H9 (cell line): ENCODE data around the gene NHSL1. TPM values are rescaled to one million over a fixed set of nuclear protein-coding genes. Genes with fewer than 3 reads are reported as not detected.

Experiments
- DNase-seq: peaks from one replicate; pipeline ENCODE4 v3.0.0-alpha.2; 2017
- H2AFZ ChIP-seq: one replicate; pipeline ENCODE4 v1.6.1; 2013; ENCODE audit warnings: mild to moderate bottlenecking, low read length, control low read depth, moderate library complexity
- H2AK5ac ChIP-seq: 2 replicates; pipeline ENCODE4 v1.6.1; 2013; ENCODE audit warnings: low read length, control low read depth, mixed read lengths; ENCODE audit not compliant: insufficient read length
- H2BK120ac ChIP-seq: one replicate; pipeline ENCODE4 v1.6.1; 2013; ENCODE audit warnings: low read depth, mild to moderate bottlenecking, low read length, control low read depth, inconsistent platforms; ENCODE audit not compliant: poor library complexity, severe bottlenecking
- H2BK12ac ChIP-seq: 2 replicates; pipeline ENCODE4 v1.6.1; 2013; ENCODE audit warnings: low read length, control low read depth, mixed read lengths, low read depth; ENCODE audit not compliant: insufficient read length
- H2BK15ac ChIP-seq: 2 replicates; pipeline ENCODE4 v1.6.1; 2013; ENCODE audit warnings: low read depth, low read length, control low read depth
- H2BK20ac ChIP-seq: one replicate; pipeline ENCODE4 v1.6.1; 2013; ENCODE audit warnings: low read depth, mild to moderate bottlenecking, low read length, control low read depth, inconsistent platforms; ENCODE audit not compliant: poor library complexity, severe bottlenecking
- H2BK5ac ChIP-seq: 2 replicates; pipeline ENCODE4 v1.6.1; 2013; ENCODE audit warnings: low read length, control low read depth, mixed read lengths; ENCODE audit not compliant: insufficient read length
- H3K14ac ChIP-seq: 2 replicates; pipeline ENCODE4 v1.6.1; 2013; ENCODE audit warnings: low read length, control low read depth; ENCODE audit not compliant: insufficient read depth
- H3K18ac ChIP-seq: 2 replicates; pipeline ENCODE4 v1.6.1; 2013; ENCODE audit warnings: low read depth, mild to moderate bottlenecking, mixed read lengths, low read length, control low read depth; ENCODE audit not compliant: insufficient read length
- H3K23ac ChIP-seq: 2 replicates; pipeline ENCODE4 v1.6.1; 2013; ENCODE audit warnings: low read length, control low read depth, mixed read lengths, low read depth; ENCODE audit not compliant: insufficient read length
- H3K23me2 ChIP-seq: 2 replicates; pipeline ENCODE4 v1.6.1; 2013; ENCODE audit warnings: low read depth, mild to moderate bottlenecking, mixed read lengths, low read length, control low read depth; ENCODE audit not compliant: insufficient read length, poor library complexity, severe bottlenecking
- H3K27ac ChIP-seq: 2 replicates; pipeline ENCODE4 v1.5.1; 2013; ENCODE audit warnings: low read length, control low read depth, mixed read lengths, low read depth; ENCODE audit not compliant: insufficient read length
- H3K27me3 ChIP-seq: 2 replicates; pipeline ENCODE4 v1.6.1; 2013; ENCODE audit warnings: low read length, control low read depth, inconsistent platforms; ENCODE audit not compliant: insufficient read depth
- H3K4ac ChIP-seq: 2 replicates; pipeline ENCODE4 v1.6.1; 2013; ENCODE audit warnings: low read depth, mild to moderate bottlenecking, control low read depth, inconsistent platforms, low read length, moderate library complexity
- H3K4me1 ChIP-seq: 2 replicates; pipeline ENCODE4 v1.6.1; 2013; ENCODE audit warnings: low read length, control low read depth, inconsistent platforms; ENCODE audit not compliant: insufficient read depth
- H3K4me2 ChIP-seq: 2 replicates; pipeline ENCODE4 v1.6.1; 2013; ENCODE audit warnings: low read length, control low read depth, mixed read lengths; ENCODE audit not compliant: insufficient read length, insufficient read depth
- H3K56ac ChIP-seq: 2 replicates; pipeline ENCODE4 v1.6.1; 2013; ENCODE audit warnings: low read depth, mild to moderate bottlenecking, mixed read lengths, low read length, control low read depth; ENCODE audit not compliant: insufficient read length
- H3K79me1 ChIP-seq: 2 replicates; pipeline ENCODE4 v1.6.1; 2013; ENCODE audit warnings: low read depth, mild to moderate bottlenecking, moderate library complexity, low read length, control low read depth, inconsistent platforms; ENCODE audit not compliant: insufficient read depth, poor library complexity, severe bottlenecking
- H3K79me2 ChIP-seq: 2 replicates; pipeline ENCODE4 v1.6.1; 2013; ENCODE audit warnings: low read length, control low read depth, inconsistent platforms; ENCODE audit not compliant: insufficient read depth
- H3K9ac ChIP-seq: 2 replicates; pipeline ENCODE4 v1.6.1; 2013; ENCODE audit warnings: low read length, control low read depth, mixed read lengths; ENCODE audit not compliant: insufficient read length; ENCODE audit errors: extremely low read depth
- H3K9me3 ChIP-seq: one replicate; pipeline ENCODE4 v1.6.1; 2013; ENCODE audit warnings: low read depth, low read length, inconsistent platforms; ENCODE audit not compliant: control insufficient read depth
- H3T11ph ChIP-seq: one replicate; pipeline ENCODE4 v1.6.1; 2013; ENCODE audit warnings: mild to moderate bottlenecking, low read length, control low read depth, inconsistent platforms
- H4K20me1 ChIP-seq: one replicate; pipeline ENCODE4 v1.6.1; 2013; ENCODE audit not compliant: control insufficient read depth, insufficient read length, insufficient read depth
- H4K5ac ChIP-seq: 2 replicates; pipeline ENCODE4 v1.6.1; 2013; ENCODE audit warnings: low read depth, mild to moderate bottlenecking, mixed read lengths, low read length, control low read depth; ENCODE audit not compliant: insufficient read length
- H4K8ac ChIP-seq: replicated peaks from 2 replicates; pipeline ENCODE4 v1.6.1; 2013; ENCODE audit warnings: low read length, control low read depth, mixed read lengths, low read depth; ENCODE audit not compliant: insufficient read length
- H4K91ac ChIP-seq: 2 replicates; pipeline ENCODE4 v1.6.1; 2013; ENCODE audit warnings: low read depth, mild to moderate bottlenecking, moderate library complexity, mixed read lengths, low read length, control low read depth; ENCODE audit not compliant: insufficient read length
- H3K27ac Mint-ChIP-seq, 3 experiments: 2 replicates in 2 of 3; 3 replicates in 1 of 3; pipeline ENCODE4 v1.8.0; 2020 to 2021; ENCODE audit warnings: mixed read lengths in 3 of 3, mild to moderate bottlenecking in 1 of 3, moderate library complexity in 1 of 3
- H3K27me3 Mint-ChIP-seq: 2 replicates; pipeline ENCODE4 v1.8.0; 2021; ENCODE audit warnings: low read depth, mild to moderate bottlenecking, moderate library complexity, mixed read lengths
- H3K36me3 Mint-ChIP-seq, 3 experiments: 2 replicates in 2 of 3; 3 replicates in 1 of 3; pipeline ENCODE4 v1.8.0; 2020 to 2021; ENCODE audit warnings: low read depth in 3 of 3, mixed read lengths in 3 of 3; ENCODE audit not compliant: insufficient read depth in 1 of 3
- H3K4me1 Mint-ChIP-seq, 2 experiments: 2 replicates each; pipeline ENCODE4 v1.8.0; 2020; ENCODE audit warnings: mixed read lengths in 2 of 2
- H3K4me3 Mint-ChIP-seq, 2 experiments: 2 replicates in 1 of 2; 3 replicates in 1 of 2; pipeline ENCODE4 v1.8.0; 2020 to 2021; ENCODE audit warnings: mild to moderate bottlenecking in 2 of 2, mixed read lengths in 2 of 2, moderate library complexity in 1 of 2
- H3K9me3 Mint-ChIP-seq, 2 experiments: 2 replicates in 1 of 2; 3 replicates in 1 of 2; pipeline ENCODE4 v1.8.0; 2020; ENCODE audit warnings: mild to moderate bottlenecking in 2 of 2, mixed read lengths in 2 of 2, moderate library complexity in 1 of 2
- CTCF ChIP-seq: fragments of 200-600 bp; sonication (generic); conservative IDR thresholded peaks from 3 replicates; pipeline ENCODE4 v1.8.0; 2021; ENCODE audit warnings: antibody characterized with exemption, mild to moderate bottlenecking
- WGBS: extraction: QIAGEN DNeasy Blood & Tissue Kit; methylation state at CpG from one replicate; pipeline ENCODE4 v1.1.7; 2013; ENCODE audit warnings: missing lambda C conversion rate, low lambda C conversion rate, mixed read lengths; ENCODE audit not compliant: insufficient read length; ENCODE audit errors: extremely low coverage; 5-methylcytosine and 5-hydroxymethylcytosine counted together
- total RNA-seq: library from RNA; stranded (reverse); gene quantifications from 2 replicates; pipeline ENCODE4 v1.2.1, GENCODE V29; 2021

The NHSL1 gene
- total RNA-seq, 1 experiment from 2014 or later = 28.7 TPM

GRCh38 chr6:138485586-138486248 is 13.6 kb downstream of the NHSL1 start:
- Mint-ChIP-seq H3K36me3 (peaks cover 0 to 13% (median 4%) of the 10 kb centered on the region in 3 experiments; a peak in 2 of 7 replicates), H3K9me3 (no peaks in the 10 kb centered on the region), H3K4me3 (peak overlapping the region; percentile 31 to 48; a peak in 3 of 5 replicates), H3K27ac (peak overlapping the region; percentile 49 to 96 (median 92); a peak in 6 of 7 replicates), H3K27me3 (no peaks in the 10 kb centered on the region), H3K4me1 (peaks cover 50 to 59% of the 10 kb centered on the region in 2 experiments)
- peaks cover 2% of the 10 kb centered on the region for H3K79me1 ChIP-seq
- no peaks in the 10 kb centered on the region for H3K27me3 ChIP-seq
- 0 out of 2 replicates have a peak, but pooled peaks cover 4% of the 10 kb centered on the region for H3K79me2 ChIP-seq
- no peak for TF ChIP-seq CTCF
- H3K18ac ChIP-seq = no peak overlapping the region
- H3K14ac ChIP-seq = peak overlapping the region; percentile 3; the same call in 1 of the 2 replicates
- no peak overlapping the region for H4K8ac ChIP-seq
- H4K91ac ChIP-seq = no peak overlapping the region
- H2AFZ ChIP-seq = no peak overlapping the region
- H3K4me2 ChIP-seq = peak overlapping the region; percentile 68
- H3K9ac ChIP-seq = no peak overlapping the region
- H3K9me3 ChIP-seq = no peaks in the 10 kb centered on the region
- no CpG with 5 or more reads among the region's 13 CpGs for WGBS
- H2BK12ac ChIP-seq = no peak overlapping the region
- no peak overlapping the region for H3K56ac ChIP-seq
- H3T11ph ChIP-seq = peak overlapping the region; percentile 62
- peaks cover 11% of the 10 kb centered on the region; the same call in 1 of the 2 replicates for H3K4me1 ChIP-seq
- H4K5ac ChIP-seq = no peak overlapping the region
- DNase-seq = peak; percentile 60
- H2AK5ac ChIP-seq = no peak overlapping the region
- peak overlapping the region; percentile 66 for H2BK20ac ChIP-seq
- no peak overlapping the region for H3K23ac ChIP-seq
- peak overlapping the region; percentile 76 for H2BK120ac ChIP-seq
- H2BK5ac ChIP-seq = no peak overlapping the region
- H2BK15ac ChIP-seq = no peak overlapping the region
- H3K27ac ChIP-seq = peak overlapping the region; percentile 69
- no peaks in the 10 kb centered on the region for H4K20me1 ChIP-seq
- peak overlapping the region; percentile 71; the same call in 1 of the 2 replicates for H3K4ac ChIP-seq
- H3K23me2 ChIP-seq = peaks cover 3% of the 10 kb centered on the region
